T47D (cell line): ENCODE data around the gene PRSS27.

ENCODE experiments used
- DNase-seq, 2 experiments: peaks; one replicate each; pipeline versions ENCODE4 v3.0.0 to v3.0.0-alpha.2; 2011 to 2012; ENCODE audit warnings: low read depth in 1 of 2, low spot score in 1 of 2
- JUND ChIP-seq: IDR thresholded peaks from 2 replicates; pipeline ENCODE4 v1.6.1; 2012; ENCODE audit warnings: low read depth
- in situ Hi-C: cut with HindIII; loops from 2 replicates; pipeline ENCODE4 v1.10.0; 2016; ENCODE audit warnings: low sequenced_read_pairs, low pct_unique_long_range_greater_than_20kb

PRSS27 gene

GRCh38 chr16:2708955-2709587 is 11.0 kb downstream of the PRSS27 start:
- no peak for DNase-seq
- no peak for TF ChIP-seq JUND
- in situ Hi-C loops, result no loop called here

GRCh38 chr16:2708290-2708639 is 11.8 kb downstream of the PRSS27 start:
- no peak for DNase-seq
- TF ChIP-seq JUND, result no peak

GRCh38 chr16:2707368-2708289 is 12.4 kb downstream of the PRSS27 start:
- in situ Hi-C loops, result no loop called here
- no peak for TF ChIP-seq JUND
- DNase-seq, result no peak

More at GRCh38 chr16:2708290-2708639, 11.8 kb downstream of the PRSS27 start:
- in situ Hi-C loops, result no loop called here

- DNase-seq, result no peak
- TF ChIP-seq JUND, result no peak
- in situ Hi-C loops, result no loop called here
Observed at GRCh38 chr16:2706611-2707311, 13.3 kb downstream of the PRSS27 start.

- in situ Hi-C loops, result no loop called here
- DNase-seq, result no peak
- no peak for TF ChIP-seq JUND
Observed at GRCh38 chr16:2706085-2706484, 13.9 kb downstream of the PRSS27 start.

- DNase-seq, result no peak
- in situ Hi-C loops, result no loop called here
- no peak for TF ChIP-seq JUND
Observed at GRCh38 chr16:2705351-2705750, 14.7 kb downstream of the PRSS27 start.

- in situ Hi-C loops, result no loop called here
- no peak for DNase-seq
Observed at GRCh38 chr16:2704983-2705275, 15.1 kb downstream of the PRSS27 start.

GRCh38 chr16:2704166-2704982 is 15.7 kb downstream of the PRSS27 start:
- DNase-seq, result no peak
- no peak for TF ChIP-seq JUND
- in situ Hi-C loops, result no loop called here

More at GRCh38 chr16:2704983-2705275, 15.1 kb downstream of the PRSS27 start:
- no peak for TF ChIP-seq JUND

- in situ Hi-C loops, result no loop called here
- no peak for DNase-seq
- TF ChIP-seq JUND, result no peak
Observed at GRCh38 chr16:2702871-2703745, 16.9 kb downstream of the PRSS27 start.

- no peak for TF ChIP-seq JUND
- in situ Hi-C loops, result no loop called here
- DNase-seq, result no peak
Observed at GRCh38 chr16:2702438-2702825, 17.6 kb downstream of the PRSS27 start.

- no peak for DNase-seq
- no peak for TF ChIP-seq JUND
- in situ Hi-C loops, result no loop called here
Observed at GRCh38 chr16:2701713-2702437, 18.1 kb downstream of the PRSS27 start.
